CD4-positive, CD25-positive, alpha-beta regulatory T cell (primary cell): ENCODE data around the gene ENTPD1. TPM values are rescaled to one million over a fixed set of nuclear protein-coding genes. Genes with fewer than 3 reads are reported as not detected.

ENCODE experiments used
- ATAC-seq, 2 donors: fragments of 150-1000 bp; cut with Tn5 transposase; one replicate each; pipeline ENCODE4 v1.10.0; 2021; ENCODE audit warnings: low read depth in 2 of 2, moderate number of reproducible peaks in 2 of 2, moderate library complexity in 1 of 2
- DNase-seq, 3 donors: peaks; one replicate each; pipeline versions ENCODE4 v3.0.0 to v3.0.0-alpha.2; 2012 to 2022; ENCODE audit warnings: mixed read lengths in 1 of 3
- H3K27ac ChIP-seq: one replicate; pipeline ENCODE4 v1.7.0; 2013; ENCODE audit warnings: mild to moderate bottlenecking, low read length; ENCODE audit not compliant: insufficient read depth, poor library complexity, severe bottlenecking
- H3K27me3 ChIP-seq: one replicate; pipeline ENCODE4 v1.7.0; 2013; ENCODE audit warnings: low read length; ENCODE audit not compliant: control insufficient read depth, insufficient read depth
- H3K36me3 ChIP-seq: one replicate; pipeline ENCODE4 v1.7.0; 2013; ENCODE audit warnings: mild to moderate bottlenecking, low read length, moderate library complexity; ENCODE audit not compliant: control insufficient read depth, insufficient read depth
- H3K4me1 ChIP-seq: 2 replicates; pipeline ENCODE4 v1.7.0; 2013; ENCODE audit warnings: mild to moderate bottlenecking, low read length; ENCODE audit not compliant: insufficient read depth, control insufficient read depth, poor library complexity, severe bottlenecking
- H3K4me3 ChIP-seq: one replicate; pipeline ENCODE4 v1.7.0; 2013; ENCODE audit warnings: low read depth, mild to moderate bottlenecking, low read length, moderate library complexity
- H3K9me3 ChIP-seq, 2 experiments: 1 replicate in 1 of 2; 2 replicates in 1 of 2; pipeline ENCODE4 v1.7.0; 2013; ENCODE audit warnings: low read length in 2 of 2, mild to moderate bottlenecking in 1 of 2, moderate library complexity in 1 of 2; ENCODE audit not compliant: control insufficient read depth in 2 of 2
- H3K27ac Mint-ChIP-seq, 3 donors: one replicate each; pipeline ENCODE4 v1.8.0; 2020 to 2022; ENCODE audit warnings: mild to moderate bottlenecking in 3 of 3, mixed read lengths in 3 of 3, moderate library complexity in 2 of 3
- H3K27me3 Mint-ChIP-seq: one replicate; pipeline ENCODE4 v1.8.0; 2022; ENCODE audit warnings: mild to moderate bottlenecking, mixed read lengths
- H3K36me3 Mint-ChIP-seq: one replicate; pipeline ENCODE4 v1.8.0; 2020; ENCODE audit warnings: mixed read lengths
- H3K4me1 Mint-ChIP-seq, 4 donors: one replicate each; pipeline ENCODE4 v1.8.0; 2020 to 2022; ENCODE audit warnings: mixed read lengths in 4 of 4, mild to moderate bottlenecking in 1 of 4
- H3K4me3 Mint-ChIP-seq, 4 donors: one replicate each; pipeline ENCODE4 v1.8.0; 2020 to 2022; ENCODE audit warnings: mild to moderate bottlenecking in 4 of 4, mixed read lengths in 4 of 4, moderate library complexity in 3 of 4
- H3K9me3 Mint-ChIP-seq, 7 donors: one replicate each; pipeline ENCODE4 v1.8.0; 2020 to 2022; ENCODE audit warnings: mixed read lengths in 7 of 7, mild to moderate bottlenecking in 3 of 7, moderate library complexity in 2 of 7
- polyA plus RNA-seq, 4 donors: library from polyadenylated mRNA; unstranded; fragments of 300-500 nt; fragmentation: Illumina TruSeq; gene quantifications; one replicate each; pipeline ENCODE4 v1.2.3, GENCODE V29; 2021
- total RNA-seq: library from RNA; stranded (reverse); gene quantifications from one replicate; pipeline ENCODE4 v1.2.3, GENCODE V29; 2022

The ENTPD1 gene
- total and polyA plus RNA-seq, 5 donors from 2014 or later = 3.5 to 49.4 (median 25.7) TPM

DNA sequence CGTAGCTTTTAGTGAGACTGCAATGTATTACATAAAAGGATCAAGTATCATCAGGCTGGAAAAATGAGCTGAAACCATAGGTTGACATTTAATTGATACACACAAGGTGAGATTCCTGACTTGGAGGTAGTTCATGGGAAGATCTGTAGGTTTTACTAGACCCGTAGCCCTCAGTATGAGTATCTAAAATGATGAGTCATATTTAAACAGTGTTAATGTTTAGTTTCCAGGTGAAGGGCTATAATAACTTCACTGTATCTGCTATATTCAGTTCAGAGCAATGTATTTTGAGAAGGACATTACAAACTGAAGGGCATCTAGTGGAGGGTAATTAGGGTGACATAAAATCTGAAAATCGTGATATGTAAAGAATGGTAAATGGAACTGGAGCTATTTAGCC, 35.0 kb downstream of the ENTPD1 start:
- Histone ChIP-seq H3K9me3 (no peaks in the 10 kb centered on the region), H3K4me3 (peak overlapping the region; percentile 71), H3K36me3 (no peaks in the 10 kb centered on the region), H3K4me1 (peaks cover 35% of the 10 kb centered on the region), H3K27me3 (no peaks in the 10 kb centered on the region), H3K27ac (peak overlapping the region; percentile 48)
- peak in 1 of 3 donors; percentile 26 for DNase-seq
- no peaks in the 10 kb centered on the region for H3K27me3 Mint-ChIP-seq
- ATAC-seq = no peak
- H3K36me3 Mint-ChIP-seq = peaks cover 4% of the 10 kb centered on the region
- peak overlapping the region; percentile 14 to 53 (median 25) for H3K4me3 Mint-ChIP-seq
- no peaks in the 10 kb centered on the region for H3K9me3 Mint-ChIP-seq
- peaks cover 6 to 66% (median 49%) of the 10 kb centered on the region in 4 donors for H3K4me1 Mint-ChIP-seq
- peak overlapping the region in 1 of 3 donors; percentile 87 for H3K27ac Mint-ChIP-seq

DNA sequence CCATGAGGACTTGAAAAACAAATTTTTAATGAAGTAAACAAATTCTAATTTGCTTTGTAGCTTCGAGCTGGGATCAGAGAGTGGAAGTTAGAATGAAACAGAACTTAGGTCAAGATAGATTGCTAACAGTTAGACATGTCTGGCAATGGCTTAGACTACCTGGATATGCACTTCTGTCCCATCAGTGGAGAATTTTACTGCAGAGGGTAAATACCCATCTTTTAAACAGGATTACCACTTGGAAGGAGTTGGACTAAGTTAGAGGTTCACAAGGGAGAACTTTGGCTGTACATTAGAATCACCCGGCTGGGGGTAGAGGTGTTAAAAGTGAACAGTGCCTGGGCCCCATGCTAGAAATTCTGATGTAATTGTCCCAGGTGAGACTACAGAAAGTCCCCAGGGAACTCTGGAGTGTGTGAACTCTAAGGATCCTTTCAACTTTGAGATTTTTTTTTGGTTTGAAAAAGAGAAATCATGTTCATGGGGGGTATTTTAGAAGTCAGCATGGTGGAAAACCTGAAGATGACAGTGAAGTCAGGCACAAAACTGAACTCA, 35.5 kb downstream of the ENTPD1 start:
- H3K9me3 Mint-ChIP-seq = peaks cover 0 to 4% (median 0%) of the 10 kb centered on the region in 7 donors
- no peak for ATAC-seq
- no peak for DNase-seq
- H3K36me3 ChIP-seq = no peaks in the 10 kb centered on the region
- peak overlapping the region; percentile 48 for H3K27ac ChIP-seq
- peaks cover 29% of the 10 kb centered on the region for H3K4me1 ChIP-seq
- H3K4me3 ChIP-seq = peak overlapping the region; percentile 71
- H3K27ac Mint-ChIP-seq = peak overlapping the region in 2 of 3 donors; percentile 76 to 95
- H3K27me3 Mint-ChIP-seq = no peaks in the 10 kb centered on the region
- no peaks in the 10 kb centered on the region for H3K27me3 ChIP-seq
- H3K9me3 ChIP-seq = no peaks in the 10 kb centered on the region
- H3K4me1 Mint-ChIP-seq = peaks cover 6 to 67% (median 52%) of the 10 kb centered on the region in 4 donors
- H3K36me3 Mint-ChIP-seq = peaks cover 4% of the 10 kb centered on the region
- H3K4me3 Mint-ChIP-seq = peak overlapping the region in 2 of 4 donors; percentile 10 to 53

- H3K27ac Mint-ChIP-seq = peak overlapping the region in 2 of 3 donors; percentile 22 to 76
Observed at GRCh38 chr10:95792211-95792780, 36.3 kb downstream of the ENTPD1 start.

GRCh38 chr10:95792874-95793285, 36.9 kb downstream of the ENTPD1 start:
- no peak for ATAC-seq
- Mint-ChIP-seq H3K4me1 (peaks cover 2 to 56% (median 43%) of the 10 kb centered on the region in 4 donors), H3K36me3 (peaks cover 4% of the 10 kb centered on the region), H3K9me3 (peaks cover 0 to 5% (median 0%) of the 10 kb centered on the region in 7 donors), H3K27me3 (no peaks in the 10 kb centered on the region), H3K4me3 (no peak overlapping the region), H3K27ac (peak overlapping the region in 2 of 3 donors; percentile 38 to 55)
- no peaks in the 10 kb centered on the region for H3K36me3 ChIP-seq
- H3K4me1 ChIP-seq = peaks cover 26% of the 10 kb centered on the region
- peak overlapping the region; percentile 73 for H3K27ac ChIP-seq
- H3K4me3 ChIP-seq = peak overlapping the region; percentile 17
- no peak for DNase-seq
- no peaks in the 10 kb centered on the region for H3K9me3 ChIP-seq
- no peaks in the 10 kb centered on the region for H3K27me3 ChIP-seq

More at GRCh38 chr10:95792211-95792780, 36.3 kb downstream of the ENTPD1 start:
- H3K27ac ChIP-seq = peak overlapping the region; percentile 73
- DNase-seq = no peak
- H3K9me3 ChIP-seq = no peaks in the 10 kb centered on the region
- no peaks in the 10 kb centered on the region for H3K27me3 ChIP-seq
- peaks cover 4% of the 10 kb centered on the region for H3K36me3 Mint-ChIP-seq
- no peak overlapping the region for H3K4me3 ChIP-seq
- H3K36me3 ChIP-seq = no peaks in the 10 kb centered on the region
- peak overlapping the region in 1 of 4 donors; percentile 53 for H3K4me3 Mint-ChIP-seq
- ATAC-seq = no peak
- no peaks in the 10 kb centered on the region for H3K27me3 Mint-ChIP-seq
- H3K4me1 Mint-ChIP-seq = peaks cover 2 to 60% (median 48%) of the 10 kb centered on the region in 4 donors
- peaks cover 26% of the 10 kb centered on the region for H3K4me1 ChIP-seq
- H3K9me3 Mint-ChIP-seq = peaks cover 0 to 5% (median 0%) of the 10 kb centered on the region in 7 donors

GRCh38 chr10:95793401-95794045, 37.6 kb downstream of the ENTPD1 start:
- Mint-ChIP-seq H3K9me3 (peaks cover 0 to 5% (median 0%) of the 10 kb centered on the region in 7 donors), H3K27me3 (no peaks in the 10 kb centered on the region), H3K36me3 (peaks cover 4% of the 10 kb centered on the region), H3K4me1 (peaks cover 2 to 56% (median 44%) of the 10 kb centered on the region in 4 donors), H3K4me3 (peak overlapping the region in 2 of 4 donors; percentile 25 to 28), H3K27ac (peak overlapping the region; percentile 33 to 87 (median 55))
- no peaks in the 10 kb centered on the region for H3K9me3 ChIP-seq
- H3K4me1 ChIP-seq = peaks cover 30% of the 10 kb centered on the region
- H3K27ac ChIP-seq = peak overlapping the region; percentile 73
- ATAC-seq (peak; percentile 38 to 47), DNase-seq (peak in 1 of 3 donors; percentile 80)
- no peaks in the 10 kb centered on the region for H3K36me3 ChIP-seq
- H3K27me3 ChIP-seq = no peaks in the 10 kb centered on the region
- peak overlapping the region; percentile 34 for H3K4me3 ChIP-seq

- H3K27ac ChIP-seq = peak overlapping the region; percentile 73
Observed at GRCh38 chr10:95794195-95794594, 38.2 kb downstream of the ENTPD1 start.

DNA sequence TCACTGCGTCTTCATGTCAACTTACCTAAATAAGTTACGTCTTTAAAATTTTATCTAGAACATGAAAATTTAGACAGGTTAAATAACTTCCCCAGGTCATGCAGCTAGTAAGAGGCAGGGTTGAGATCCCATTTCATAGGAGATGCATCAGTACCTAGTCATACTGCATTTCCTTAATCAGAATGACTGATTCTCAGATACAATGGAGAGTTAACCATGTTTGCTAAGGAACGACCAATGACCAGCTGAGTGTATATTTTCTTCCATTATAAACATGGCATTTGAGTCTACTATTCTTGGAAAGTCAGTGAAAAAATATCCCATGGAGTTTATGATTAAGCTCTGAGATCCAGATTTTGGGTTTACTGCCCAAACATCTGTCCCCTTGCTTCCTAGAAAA, 39.6 kb downstream of the ENTPD1 start:
- no peak overlapping the region for H3K27ac Mint-ChIP-seq
- no peak overlapping the region for H3K4me3 Mint-ChIP-seq
- H3K4me3 ChIP-seq = no peak overlapping the region
- no peaks in the 10 kb centered on the region for H3K9me3 ChIP-seq
- no peaks in the 10 kb centered on the region for H3K36me3 ChIP-seq
- peaks cover 30% of the 10 kb centered on the region for H3K4me1 ChIP-seq
- no peaks in the 10 kb centered on the region for H3K27me3 ChIP-seq
- peaks cover 0 to 12% (median 2%) of the 10 kb centered on the region in 7 donors for H3K9me3 Mint-ChIP-seq
- peaks cover 7% of the 10 kb centered on the region for H3K36me3 Mint-ChIP-seq
- DNase-seq = no peak
- ATAC-seq = no peak
- peak overlapping the region; percentile 53 for H3K27ac ChIP-seq
- no peaks in the 10 kb centered on the region for H3K27me3 Mint-ChIP-seq
- H3K4me1 Mint-ChIP-seq = peaks cover 0 to 67% (median 45%) of the 10 kb centered on the region in 4 donors

More at GRCh38 chr10:95794195-95794594, 38.2 kb downstream of the ENTPD1 start:
- Histone ChIP-seq H3K36me3 (no peaks in the 10 kb centered on the region), H3K27me3 (no peaks in the 10 kb centered on the region), H3K4me3 (no peak overlapping the region), H3K4me1 (peaks cover 30% of the 10 kb centered on the region), H3K9me3 (no peaks in the 10 kb centered on the region)
- H3K27ac Mint-ChIP-seq = peak overlapping the region in 2 of 3 donors; percentile 59 to 60
- peaks cover 4% of the 10 kb centered on the region for H3K36me3 Mint-ChIP-seq
- H3K4me1 Mint-ChIP-seq = peaks cover 2 to 60% (median 45%) of the 10 kb centered on the region in 4 donors
- DNase-seq (no peak), ATAC-seq (no peak)
- no peak overlapping the region for H3K4me3 Mint-ChIP-seq
- no peaks in the 10 kb centered on the region for H3K27me3 Mint-ChIP-seq
- H3K9me3 Mint-ChIP-seq = peaks cover 0 to 5% (median 0%) of the 10 kb centered on the region in 7 donors
